ENCODE measurements around the gene SCIN. TPM values are rescaled to one million over a fixed set of nuclear protein-coding genes. Genes with fewer than 3 reads are reported as not detected.

SCIN gene
- total RNA-seq, 1 experiment from 2014 or later: 0.22 TPM

DNA sequence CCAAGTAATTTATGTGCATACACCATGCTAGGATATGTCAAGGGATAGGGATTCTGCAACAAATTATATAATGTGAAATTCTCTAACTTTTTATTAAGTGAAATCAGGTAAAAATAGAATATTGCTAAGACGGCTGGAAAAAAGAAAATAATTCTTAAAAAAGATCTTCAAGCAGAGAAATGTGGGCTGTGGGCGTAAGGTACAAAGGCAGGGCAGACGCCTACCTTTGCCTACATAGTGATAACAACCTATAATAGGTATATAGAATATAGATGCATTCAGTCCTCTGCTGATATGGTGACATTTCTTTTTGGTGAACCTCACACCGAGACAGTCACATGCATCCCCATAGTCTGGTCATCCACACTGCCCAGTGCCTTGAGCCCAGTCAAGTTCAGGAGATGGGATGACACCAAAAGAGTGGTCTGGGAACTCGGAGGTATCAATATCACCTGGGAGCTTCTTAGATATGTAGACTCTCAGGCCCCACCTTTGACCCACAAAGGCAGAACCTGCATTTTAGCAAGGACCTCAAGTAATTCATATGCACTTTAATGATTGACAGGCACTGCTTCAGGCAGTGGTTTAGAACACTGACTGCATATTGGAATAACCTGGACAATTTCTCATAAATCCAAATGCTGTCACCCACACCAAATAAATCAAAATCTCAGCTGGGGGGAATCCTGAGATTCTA lies 59.4 kb downstream of the SCIN start:
- Histone ChIP-seq H3K27ac (ENCODE audit: low read depth, low read length) (no peak overlapping the region), H3K79me2 (ENCODE audit: insufficient read depth, low read length) (no peaks in the 10 kb centered on the region), H2AFZ (ENCODE audit: low read depth, low read length, poor library complexity, severe bottlenecking) (no peak overlapping the region), H3K4me2 (ENCODE audit: low read length) (no peak overlapping the region), H4K20me1 (ENCODE audit: insufficient read depth) (no peaks in the 10 kb centered on the region), H3K27me3 (ENCODE audit: insufficient read depth, low read length) (no peaks in the 10 kb centered on the region), H3K9ac (ENCODE audit: low read length) (no peak overlapping the region), H3K36me3 (ENCODE audit: control insufficient read depth in 1 of 2, insufficient read depth in 2 of 2, low read length in 2 of 2) (no peaks in the 10 kb centered on the region), H3K9me2 (ENCODE audit: insufficient read depth) (no peaks in the 10 kb centered on the region), H3K4me3 (replicated peaks in 1 of 2; ENCODE audit: low read depth in 1 of 2, low read length in 2 of 2) (no peak overlapping the region), H3K4me1 (ENCODE audit: control insufficient read depth in 1 of 2, insufficient read depth in 2 of 2, low read length in 2 of 2) (no peaks in the 10 kb centered on the region), H3K9me3 (ENCODE audit: control insufficient read depth in 1 of 2, insufficient read depth in 1 of 2, low read depth in 1 of 2, low read length in 2 of 2) (no peaks in the 10 kb centered on the region)
- intact Hi-C loops (cut with micrococcal nuclease): loop anchor here (10.0 kb wide), 2 partner anchors 175 to 795 kb away; partner anchors contain the start of gene THSD7A
- ChIA-PET CTCF (no interaction called here), RAD21 (ENCODE audit: low non-redundant PET in 1 of 2, low total read pairs in 2 of 2, uncharacterized antibody in 2 of 2, unreplicated experiment in 2 of 2) (no interaction called here), POLR2A (no interaction called here)
- BruUV-seq (replicated peaks): no TSS peak
- no peak for TF ChIP-seq POLR2A (IDR thresholded peaks at IDR 0.05; ENCODE audit: borderline replicate concordance, extremely low read depth, insufficient read depth, insufficient read length)
- TF ChIP-seq, protein P1, sequence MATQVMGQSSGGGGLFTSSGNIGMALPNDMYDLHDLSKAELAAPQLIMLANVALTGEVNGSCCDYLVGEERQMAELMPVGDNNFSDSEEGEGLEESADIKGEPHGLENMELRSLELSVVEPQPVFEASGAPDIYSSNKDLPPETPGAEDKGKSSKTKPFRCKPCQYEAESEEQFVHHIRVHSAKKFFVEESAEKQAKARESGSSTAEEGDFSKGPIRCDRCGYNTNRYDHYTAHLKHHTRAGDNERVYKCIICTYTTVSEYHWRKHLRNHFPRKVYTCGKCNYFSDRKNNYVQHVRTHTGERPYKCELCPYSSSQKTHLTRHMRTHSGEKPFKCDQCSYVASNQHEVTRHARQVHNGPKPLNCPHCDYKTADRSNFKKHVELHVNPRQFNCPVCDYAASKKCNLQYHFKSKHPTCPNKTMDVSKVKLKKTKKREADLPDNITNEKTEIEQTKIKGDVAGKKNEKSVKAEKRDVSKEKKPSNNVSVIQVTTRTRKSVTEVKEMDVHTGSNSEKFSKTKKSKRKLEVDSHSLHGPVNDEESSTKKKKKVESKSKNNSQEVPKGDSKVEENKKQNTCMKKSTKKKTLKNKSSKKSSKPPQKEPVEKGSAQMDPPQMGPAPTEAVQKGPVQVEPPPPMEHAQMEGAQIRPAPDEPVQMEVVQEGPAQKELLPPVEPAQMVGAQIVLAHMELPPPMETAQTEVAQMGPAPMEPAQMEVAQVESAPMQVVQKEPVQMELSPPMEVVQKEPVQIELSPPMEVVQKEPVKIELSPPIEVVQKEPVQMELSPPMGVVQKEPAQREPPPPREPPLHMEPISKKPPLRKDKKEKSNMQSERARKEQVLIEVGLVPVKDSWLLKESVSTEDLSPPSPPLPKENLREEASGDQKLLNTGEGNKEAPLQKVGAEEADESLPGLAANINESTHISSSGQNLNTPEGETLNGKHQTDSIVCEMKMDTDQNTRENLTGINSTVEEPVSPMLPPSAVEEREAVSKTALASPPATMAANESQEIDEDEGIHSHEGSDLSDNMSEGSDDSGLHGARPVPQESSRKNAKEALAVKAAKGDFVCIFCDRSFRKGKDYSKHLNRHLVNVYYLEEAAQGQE (IDR thresholded peaks at IDR 0.05; ENCODE audit: low read depth): no peak
- DNase-seq (ENCODE audit: low read depth, low spot score): no peak
- no peak for ATAC-seq

DNA sequence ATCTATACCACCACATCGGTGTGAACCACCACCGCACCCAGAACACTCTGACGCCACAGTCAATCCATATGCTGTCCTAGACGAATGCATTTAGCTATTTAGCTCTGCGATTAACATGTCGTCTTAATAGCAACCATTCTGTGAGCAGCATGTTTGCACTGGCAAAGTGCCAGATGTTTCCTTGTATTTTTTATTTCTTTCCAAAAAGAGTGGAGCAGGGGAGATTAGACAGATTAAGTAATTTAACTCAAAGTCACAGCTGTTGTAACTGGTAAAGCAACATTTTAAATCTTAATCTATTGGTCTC lies 59.9 kb downstream of the SCIN start:
- RAD21 ChIA-PET (ENCODE audit: low non-redundant PET in 1 of 2, low total read pairs in 2 of 2, uncharacterized antibody in 2 of 2, unreplicated experiment in 2 of 2): no interaction called here
- ATAC-seq (no peak), DNase-seq (ENCODE audit: low read depth, low spot score) (no peak)
- Histone ChIP-seq H4K20me1 (ENCODE audit: insufficient read depth) (no peaks in the 10 kb centered on the region), H2AFZ (ENCODE audit: low read depth, low read length, poor library complexity, severe bottlenecking) (no peak overlapping the region), H3K4me2 (ENCODE audit: low read length) (no peak overlapping the region), H3K9me2 (ENCODE audit: insufficient read depth) (no peaks in the 10 kb centered on the region), H3K4me1 (ENCODE audit: control insufficient read depth in 1 of 2, insufficient read depth in 2 of 2, low read length in 2 of 2) (no peaks in the 10 kb centered on the region), H3K9me3 (ENCODE audit: control insufficient read depth in 1 of 2, insufficient read depth in 1 of 2, low read depth in 1 of 2, low read length in 2 of 2) (no peaks in the 10 kb centered on the region), H3K36me3 (ENCODE audit: control insufficient read depth in 1 of 2, insufficient read depth in 2 of 2, low read length in 2 of 2) (no peaks in the 10 kb centered on the region), H3K4me3 (replicated peaks in 1 of 2; ENCODE audit: low read depth in 1 of 2, low read length in 2 of 2) (no peak overlapping the region), H3K9ac (ENCODE audit: low read length) (no peak overlapping the region), H3K27me3 (ENCODE audit: insufficient read depth, low read length) (no peaks in the 10 kb centered on the region), H3K27ac (ENCODE audit: low read depth, low read length) (no peak overlapping the region), H3K79me2 (ENCODE audit: insufficient read depth, low read length) (no peaks in the 10 kb centered on the region)
- TF ChIP-seq TCF7L2 (IDR thresholded peaks at IDR 0.05; ENCODE audit: borderline replicate concordance, extremely low read depth, insufficient read depth, insufficient read length): no peak
- TF ChIP-seq, protein P1 (IDR thresholded peaks at IDR 0.05; ENCODE audit: low read depth): no peak
- TF ChIP-seq ELF1 (IDR thresholded peaks at IDR 0.05; ENCODE audit: borderline replicate concordance, low read depth): no peak
- TF ChIP-seq ZNF274 (IDR thresholded peaks at IDR 0.05; ENCODE audit: low read depth, low read length): no peak
- TF ChIP-seq, protein P2, sequence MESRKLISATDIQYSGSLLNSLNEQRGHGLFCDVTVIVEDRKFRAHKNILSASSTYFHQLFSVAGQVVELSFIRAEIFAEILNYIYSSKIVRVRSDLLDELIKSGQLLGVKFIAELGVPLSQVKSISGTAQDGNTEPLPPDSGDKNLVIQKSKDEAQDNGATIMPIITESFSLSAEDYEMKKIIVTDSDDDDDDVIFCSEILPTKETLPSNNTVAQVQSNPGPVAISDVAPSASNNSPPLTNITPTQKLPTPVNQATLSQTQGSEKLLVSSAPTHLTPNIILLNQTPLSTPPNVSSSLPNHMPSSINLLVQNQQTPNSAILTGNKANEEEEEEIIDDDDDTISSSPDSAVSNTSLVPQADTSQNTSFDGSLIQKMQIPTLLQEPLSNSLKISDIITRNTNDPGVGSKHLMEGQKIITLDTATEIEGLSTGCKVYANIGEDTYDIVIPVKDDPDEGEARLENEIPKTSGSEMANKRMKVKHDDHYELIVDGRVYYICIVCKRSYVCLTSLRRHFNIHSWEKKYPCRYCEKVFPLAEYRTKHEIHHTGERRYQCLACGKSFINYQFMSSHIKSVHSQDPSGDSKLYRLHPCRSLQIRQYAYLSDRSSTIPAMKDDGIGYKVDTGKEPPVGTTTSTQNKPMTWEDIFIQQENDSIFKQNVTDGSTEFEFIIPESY (IDR thresholded peaks at IDR 0.05; ENCODE audit: extremely low read depth, insufficient replicate concordance, low read length): no peak
- no peak for TF ChIP-seq FOSL1 (IDR thresholded peaks at IDR 0.05; ENCODE audit: low read depth)
- TF ChIP-seq, protein P3, sequence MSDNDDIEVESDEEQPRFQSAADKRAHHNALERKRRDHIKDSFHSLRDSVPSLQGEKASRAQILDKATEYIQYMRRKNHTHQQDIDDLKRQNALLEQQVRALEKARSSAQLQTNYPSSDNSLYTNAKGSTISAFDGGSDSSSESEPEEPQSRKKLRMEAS (IDR thresholded peaks at IDR 0.05): no peak
- POLR2A ChIA-PET: no interaction called here
- intact Hi-C loops (cut with micrococcal nuclease): no loop called here
- no TSS peak for BruUV-seq (replicated peaks)
- CTCF ChIA-PET: interaction anchor here (1.0 kb wide), 1 partner anchor 106 kb away, joined by 6 read pairs; no protein-coding TSS in a partner anchor

Measured in HCT116 (cell line).